HG03108 (cell line): Measurements from ENCODE around the gene NR1H3.
A peak's percentile ranks its signal among the peaks of the same experiment; 100 is the strongest.

Source experiments
- ATAC-seq: cut with Tn5 transposase; IDR thresholded peaks from one replicate; pipeline ENCODE4 v1.9.1; 2021; ENCODE audit warnings: moderate library complexity; ENCODE audit not compliant: unreplicated experiment

The NR1H3 gene

GRCh38 chr11:47269002-47269828 is 11.4 kb downstream of the NR1H3 start:
- ATAC-seq: peak; percentile 39

DNA sequence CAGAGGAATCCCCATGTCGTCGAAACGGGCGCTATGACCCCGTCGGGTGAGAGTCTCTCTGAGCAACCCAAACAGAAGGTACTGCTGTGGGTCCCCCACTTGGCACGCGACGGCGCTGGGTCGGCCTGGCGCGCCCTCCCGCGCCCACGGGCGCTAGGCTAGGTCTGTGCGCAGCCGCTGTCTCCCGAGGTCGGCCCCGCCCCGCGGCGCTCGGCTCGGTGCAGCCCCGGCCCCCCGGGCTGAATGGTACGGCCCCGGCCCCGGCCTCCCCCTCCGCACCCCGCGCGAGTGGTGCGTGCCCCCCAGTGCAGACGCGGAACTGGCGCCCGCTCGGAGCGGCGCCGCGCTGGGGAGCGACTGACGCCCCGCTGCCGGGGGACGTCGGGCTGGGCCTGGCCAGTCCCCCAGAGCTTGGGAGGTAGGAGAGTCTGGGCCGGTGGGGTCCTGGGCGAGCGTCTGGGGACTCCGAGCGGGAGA is 12.1 kb downstream of the NR1H3 start, which contains the start of gene MADD:
MADD (plus strand) TSS at position 305 of the 477 bp plus-strand sequence.
- ATAC-seq: peak; percentile 69

GRCh38 chr11:47270331-47271271 is 12.8 kb downstream of the NR1H3 start:
- ATAC-seq: no peak

- ATAC-seq: no peak
Measured at GRCh38 chr11:47271328-47271727, 13.5 kb downstream of the NR1H3 start.

GRCh38 chr11:47271961-47272661 is 14.3 kb downstream of the NR1H3 start:
- ATAC-seq: no peak

DNA sequence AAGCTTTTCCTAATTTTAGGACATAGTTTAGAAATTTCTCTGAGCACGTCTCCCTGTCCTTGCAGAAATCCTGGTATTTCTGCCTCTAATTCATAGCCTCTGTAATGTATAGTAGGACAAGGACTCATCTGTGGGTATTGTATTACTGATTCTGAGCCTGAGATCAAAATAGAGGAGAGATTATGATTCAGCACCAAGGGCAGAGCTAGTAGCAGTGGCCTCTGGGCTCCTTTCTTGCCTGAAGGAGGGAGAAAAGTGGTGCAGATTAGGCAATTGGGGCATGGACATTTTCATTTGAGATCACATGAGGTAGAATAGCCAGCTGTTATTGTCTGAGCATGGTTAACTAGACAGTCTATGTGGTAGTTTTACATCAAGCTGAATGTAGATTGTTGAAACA is 14.9 kb downstream of the NR1H3 start:
- ATAC-seq: no peak

GRCh38 chr11:47274495-47275235 is 16.9 kb downstream of the NR1H3 start:
- no peak for ATAC-seq

- ATAC-seq: no peak
Measured at GRCh38 chr11:47276923-47277322, 19.1 kb downstream of the NR1H3 start.

GRCh38 chr11:47278058-47278457 is 20.3 kb downstream of the NR1H3 start:
- no peak for ATAC-seq

DNA sequence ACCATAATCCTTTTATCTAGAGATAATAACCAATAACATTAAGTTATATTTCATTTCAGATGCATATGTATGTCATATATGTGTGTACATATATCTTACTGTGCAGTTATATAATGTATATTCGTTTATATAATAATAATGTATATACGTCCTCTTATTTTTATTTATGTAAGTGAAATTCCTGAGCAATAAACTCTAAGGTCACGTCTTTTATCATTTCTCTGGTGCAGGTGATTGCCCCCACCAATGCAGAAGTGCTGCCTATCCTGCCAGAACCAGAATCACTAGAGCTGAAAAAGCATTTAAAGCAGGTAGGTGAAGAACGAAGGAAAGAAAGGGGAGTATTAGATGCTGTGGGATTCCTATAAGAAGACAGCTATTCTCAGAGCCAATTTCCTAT is 21.0 kb downstream of the NR1H3 start:
- no peak for ATAC-seq

- ATAC-seq: no peak
Measured at GRCh38 chr11:47280099-47280498, 22.3 kb downstream of the NR1H3 start.

GRCh38 chr11:47280860-47281259 is 23.1 kb downstream of the NR1H3 start:
- no peak for ATAC-seq

DNA sequence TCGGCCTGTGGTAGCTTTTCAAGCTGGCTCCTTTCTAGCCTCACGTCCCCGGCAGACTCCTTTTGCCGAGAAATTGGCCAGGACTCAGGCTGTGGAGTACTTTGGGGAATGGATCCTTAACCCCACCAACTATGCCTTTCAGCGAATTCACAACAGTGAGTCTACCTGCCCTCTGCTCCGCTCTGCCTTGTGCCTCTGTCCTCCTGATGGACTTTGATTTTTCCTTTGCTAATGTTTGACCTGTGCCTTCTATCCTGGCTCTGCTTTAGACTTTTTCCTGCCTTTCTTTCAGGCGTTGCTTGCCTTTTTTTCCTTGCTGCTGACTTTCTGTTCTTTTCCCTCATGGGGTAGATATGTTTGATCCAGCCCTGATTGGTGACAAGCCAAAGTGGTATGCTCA is 24.7 kb downstream of the NR1H3 start:
- ATAC-seq: no peak

- no peak for ATAC-seq
Measured at GRCh38 chr11:47284151-47284550, 26.4 kb downstream of the NR1H3 start.

- ATAC-seq: no peak
Measured at GRCh38 chr11:47285969-47286770, 28.4 kb downstream of the NR1H3 start.

GRCh38 chr11:47288066-47288465 is 30.3 kb downstream of the NR1H3 start:
- no peak for ATAC-seq

- no peak for ATAC-seq
Measured at GRCh38 chr11:47289856-47290255, 32.1 kb downstream of the NR1H3 start.

DNA sequence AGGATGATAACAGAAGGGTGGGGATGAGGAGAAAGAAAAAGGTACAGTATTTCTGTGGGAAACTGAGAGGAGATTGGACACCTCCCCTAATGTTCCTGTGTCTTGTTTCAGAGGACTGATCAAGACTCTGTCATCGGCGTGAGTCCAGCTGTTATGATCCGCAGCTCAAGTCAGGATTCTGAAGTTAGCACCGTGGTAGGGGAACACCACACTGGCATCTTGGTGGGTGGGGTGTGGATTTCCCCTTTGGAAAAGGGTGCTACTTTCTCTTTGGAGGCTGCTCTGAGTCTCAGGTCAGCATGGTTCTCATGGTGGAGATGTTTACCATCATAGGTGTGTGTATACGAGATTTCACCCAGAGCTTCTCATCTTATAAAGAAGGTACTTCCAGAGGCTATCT is 37.6 kb downstream of the NR1H3 start:
- no peak for ATAC-seq

- no peak for ATAC-seq
Measured at GRCh38 chr11:47296045-47296444, 38.2 kb downstream of the NR1H3 start.

DNA sequence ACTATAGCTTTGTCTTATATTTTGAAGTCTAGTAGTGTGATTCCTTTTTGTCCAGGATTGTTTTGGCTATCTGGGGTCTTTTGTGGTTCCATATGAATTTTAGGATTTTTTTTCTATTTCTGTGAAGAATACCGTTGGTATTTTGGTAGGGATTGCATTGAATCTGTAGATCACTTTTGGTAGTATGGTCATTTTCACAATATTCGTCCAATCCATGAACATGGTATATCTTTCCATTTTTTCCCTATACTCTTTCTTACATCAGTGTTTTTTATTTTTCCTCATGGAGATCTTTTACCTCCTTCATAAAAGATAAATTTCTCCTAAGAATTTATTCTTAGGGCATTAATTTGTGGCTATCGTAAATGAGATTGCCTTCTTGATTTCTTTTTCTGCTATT is 41.3 kb downstream of the NR1H3 start:
- no peak for ATAC-seq
